ENCODE results near the gene BACH1.

BACH1 gene

DNA sequence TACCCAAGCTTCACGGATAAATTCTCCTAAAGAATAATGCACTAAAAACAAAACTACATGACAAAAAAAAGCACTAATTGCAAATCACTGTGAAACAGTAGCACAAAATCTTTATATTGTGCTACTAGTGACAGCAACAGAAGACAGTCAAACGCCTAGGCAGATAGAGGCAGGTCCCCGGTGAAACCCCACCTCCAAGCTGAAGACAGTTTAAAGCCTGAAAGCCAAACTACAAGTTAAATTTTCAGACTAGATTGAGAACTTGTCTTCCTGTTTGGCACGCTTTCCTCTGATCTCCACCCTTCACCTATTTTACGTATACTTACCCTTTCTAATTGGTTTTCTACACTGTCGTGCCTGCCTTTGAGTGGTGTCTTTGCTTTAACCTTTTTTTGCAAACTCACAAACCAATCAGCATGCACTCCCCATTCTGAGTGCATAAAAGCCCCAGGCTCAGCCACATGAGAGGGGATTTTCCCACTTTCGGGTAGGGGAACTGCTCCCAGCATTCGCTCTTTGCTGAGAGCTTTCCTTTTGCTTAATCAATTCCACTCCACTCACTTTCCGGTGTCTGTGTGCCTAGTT lies 3.6 kb upstream of the BACH1 start:
- no peak for DNase-seq

DNA sequence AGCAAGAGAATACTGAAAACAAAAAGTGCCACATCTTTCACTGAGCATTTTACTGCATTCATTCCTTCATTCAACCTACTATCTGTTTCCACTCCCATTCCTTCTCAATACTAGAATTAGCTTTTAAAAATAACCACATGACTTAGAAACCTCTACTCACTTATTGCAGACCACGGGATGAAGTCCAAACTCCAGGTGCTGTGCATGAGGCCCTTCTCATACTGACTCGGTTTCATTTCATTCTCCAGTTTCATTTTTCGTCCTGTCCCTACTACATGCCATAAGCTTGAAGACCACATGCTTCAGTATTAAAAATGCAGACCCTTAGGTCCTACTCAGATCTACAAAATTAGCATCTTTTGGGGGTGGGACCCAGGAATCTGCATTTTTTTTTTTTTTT lies 2.3 kb upstream of the BACH1 start:
- DNase-seq: no peak

DNA sequence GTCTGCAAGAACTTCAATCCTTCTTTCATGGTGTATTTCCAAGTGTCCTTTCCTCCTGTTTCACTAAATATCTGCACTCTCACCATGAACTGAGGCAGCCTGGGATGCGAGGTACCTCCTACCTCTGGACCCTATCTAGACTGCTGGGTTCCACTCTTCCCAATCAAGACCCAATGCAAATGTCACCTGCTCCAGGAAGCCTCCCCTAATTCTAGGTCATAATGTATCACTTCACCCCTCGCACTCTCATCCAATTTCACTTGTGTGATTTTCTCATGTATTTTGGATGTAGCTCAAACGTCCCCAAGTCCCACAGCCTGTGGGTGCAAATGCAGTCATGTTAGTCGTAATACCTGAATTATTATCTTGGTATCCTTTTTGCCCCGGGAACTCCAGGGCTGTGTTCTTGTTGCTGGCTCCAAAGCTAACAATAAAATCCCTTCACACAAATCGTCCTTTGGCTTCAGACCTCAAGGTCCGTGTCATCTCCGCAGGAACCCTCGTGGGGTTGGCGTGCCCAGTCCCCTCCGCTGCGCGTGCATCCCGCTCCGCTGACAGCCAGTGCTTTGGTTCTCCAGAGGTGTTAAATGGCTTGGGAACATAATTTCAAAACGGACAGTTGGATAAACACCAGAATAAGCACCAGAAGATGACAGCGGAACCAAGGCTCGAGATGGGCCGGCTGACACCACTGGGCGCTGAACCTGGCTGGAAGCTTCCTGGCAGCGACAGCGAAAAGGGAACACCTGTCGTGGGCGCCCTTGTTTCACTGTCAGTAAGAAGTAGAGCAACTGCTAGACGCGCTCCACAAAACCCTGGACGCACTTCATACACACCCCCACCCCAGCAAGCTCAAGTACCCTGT lies 1.0 kb upstream of the BACH1 start:
- no peak for DNase-seq

DNA sequence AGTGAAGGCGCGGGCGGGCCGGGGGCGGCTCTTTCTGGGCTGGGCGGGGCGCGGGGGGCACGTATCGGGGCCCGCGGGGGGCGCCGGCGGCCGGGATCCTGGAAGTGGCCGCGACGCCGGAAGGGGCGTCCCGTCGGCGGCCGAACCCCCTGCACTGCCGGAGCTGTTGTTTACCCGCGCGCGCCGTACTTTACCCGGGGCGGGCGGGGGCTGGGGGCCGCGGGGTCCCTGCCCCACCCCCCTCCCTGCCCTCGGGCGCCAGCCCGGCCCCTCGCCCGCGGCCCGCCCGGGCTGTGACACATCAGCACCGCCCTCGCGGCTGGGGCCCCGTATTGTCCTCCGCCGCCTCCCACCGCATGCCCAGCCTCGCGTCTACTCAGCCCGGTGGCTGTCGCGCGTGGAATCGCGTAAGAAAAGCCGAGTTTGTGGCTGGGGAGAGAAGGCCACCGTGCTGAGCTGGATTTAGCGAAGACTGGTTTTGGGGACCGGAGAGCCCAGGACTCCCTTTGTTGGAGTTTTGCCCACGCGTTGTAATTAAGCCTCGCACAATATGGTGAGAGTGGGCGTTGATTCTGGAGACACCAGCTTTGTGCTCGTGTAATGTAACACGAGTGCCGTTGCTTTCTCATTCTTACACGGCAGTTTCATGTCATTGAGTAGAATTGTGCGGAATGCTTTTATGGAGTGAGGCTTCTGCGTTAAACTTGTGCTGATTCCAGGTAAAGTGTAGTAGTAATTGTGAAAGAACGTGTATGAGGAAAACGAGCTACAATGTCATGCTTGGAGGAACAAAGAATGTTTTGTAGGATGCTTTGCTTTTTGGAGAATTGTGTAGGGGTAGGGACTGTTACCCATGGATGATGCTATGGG lies 559 bp downstream of the BACH1 start:
- peak; percentile 37 for DNase-seq

DNA sequence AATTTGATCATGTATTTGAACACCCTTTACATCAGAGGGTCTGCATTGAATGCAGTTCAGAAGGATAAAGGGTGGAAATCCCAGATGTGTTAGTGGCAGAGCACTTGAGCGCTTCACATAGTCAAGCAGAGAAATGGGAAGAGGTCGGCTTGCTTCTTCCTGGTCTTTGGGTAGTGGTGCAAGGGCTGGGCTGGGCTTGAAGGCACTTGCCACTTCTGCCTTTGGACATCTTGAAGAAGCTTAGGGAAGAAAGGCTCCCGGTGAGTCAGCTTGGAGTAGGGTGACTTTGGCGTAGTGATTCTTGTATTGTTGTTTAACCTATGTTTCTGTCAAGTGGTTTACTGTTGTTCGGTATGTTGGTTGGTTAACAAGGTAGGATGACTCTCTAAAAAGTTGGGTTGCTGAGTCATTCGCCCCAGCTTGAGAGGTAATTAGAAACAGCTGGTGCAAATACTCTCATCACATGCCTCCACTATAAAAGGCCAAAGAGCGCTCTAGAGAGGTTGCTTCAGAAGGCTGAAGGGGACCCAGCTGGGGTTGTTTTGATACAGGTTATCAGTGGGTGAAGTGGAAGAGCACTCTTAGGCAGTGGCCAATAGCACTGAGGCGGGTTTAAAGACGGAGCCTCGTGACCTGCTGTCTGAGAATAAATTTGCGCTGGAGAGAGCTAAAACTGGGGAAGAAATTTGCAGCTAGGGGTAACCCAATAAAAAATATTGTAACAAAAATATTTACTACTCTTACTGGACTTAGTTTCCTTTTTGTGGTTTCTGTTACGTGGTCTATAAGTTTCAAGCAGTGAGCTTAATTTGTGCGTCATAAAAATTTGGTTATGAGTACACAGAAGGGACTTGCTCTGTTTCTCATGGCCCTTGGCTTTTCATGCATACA lies 1.4 kb downstream of the BACH1 start:
- peak; percentile 24 for DNase-seq

DNA sequence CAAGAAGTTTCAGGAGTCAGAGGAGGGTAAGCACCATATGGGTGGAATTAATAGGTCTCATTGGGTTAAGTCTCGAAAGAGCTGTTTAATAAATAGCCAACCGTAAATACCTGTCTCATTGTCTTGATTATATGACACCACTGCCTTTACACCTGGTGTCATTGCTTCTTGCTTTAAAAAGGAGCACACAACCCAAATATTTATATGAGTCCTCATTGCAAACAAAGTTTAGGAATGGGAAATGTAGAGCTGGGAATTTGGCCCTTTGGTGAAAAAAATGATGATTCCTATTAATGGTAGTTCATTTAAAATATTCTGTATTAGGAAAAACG lies 2.1 kb downstream of the BACH1 start:
- DNase-seq: no peak

DNA sequence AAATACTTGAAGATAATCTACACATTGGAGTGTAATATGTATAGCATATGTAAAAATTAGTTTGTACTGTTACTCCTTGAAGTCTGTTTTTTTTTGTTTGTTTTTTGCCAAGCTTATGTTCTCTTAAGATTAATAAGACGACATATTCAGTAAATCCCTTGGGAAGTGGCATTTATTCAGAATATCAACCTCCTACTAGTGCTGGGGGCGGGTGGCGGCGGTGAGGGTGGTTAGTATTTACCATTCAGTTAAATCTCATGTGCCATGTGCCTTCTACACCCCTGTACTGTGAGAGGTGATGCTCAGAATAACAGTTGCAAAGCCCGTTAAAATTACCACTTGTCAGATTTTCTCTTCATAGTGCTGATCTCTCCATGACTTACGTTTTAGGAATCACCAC lies 3.0 kb downstream of the BACH1 start:
- DNase-seq: no peak

DNA sequence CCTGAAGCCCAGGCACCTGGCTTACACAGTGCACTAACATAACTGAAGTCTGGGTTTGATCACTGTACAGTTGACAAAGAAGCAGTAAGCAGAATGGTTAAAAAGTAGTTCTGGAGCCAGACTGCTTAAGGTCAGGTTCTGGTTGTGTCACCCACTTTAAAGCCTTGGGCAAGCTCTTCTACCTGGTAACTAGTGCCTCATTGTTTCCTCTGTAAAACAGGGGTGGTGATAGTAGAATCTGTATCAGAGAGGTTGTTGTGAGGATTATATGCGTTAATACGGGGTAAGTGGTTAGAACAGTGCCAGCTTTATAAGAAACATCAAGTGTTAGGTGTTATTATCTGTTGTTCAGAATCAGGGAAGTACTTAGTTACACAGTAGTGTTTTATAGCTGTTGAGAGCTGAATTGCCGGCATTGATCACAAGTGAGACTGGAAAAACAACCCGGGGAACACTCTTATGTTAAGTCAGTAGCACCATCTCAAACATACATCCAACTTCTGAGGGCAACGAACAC lies 3.7 kb downstream of the BACH1 start:
- DNase-seq: no peak

DNA sequence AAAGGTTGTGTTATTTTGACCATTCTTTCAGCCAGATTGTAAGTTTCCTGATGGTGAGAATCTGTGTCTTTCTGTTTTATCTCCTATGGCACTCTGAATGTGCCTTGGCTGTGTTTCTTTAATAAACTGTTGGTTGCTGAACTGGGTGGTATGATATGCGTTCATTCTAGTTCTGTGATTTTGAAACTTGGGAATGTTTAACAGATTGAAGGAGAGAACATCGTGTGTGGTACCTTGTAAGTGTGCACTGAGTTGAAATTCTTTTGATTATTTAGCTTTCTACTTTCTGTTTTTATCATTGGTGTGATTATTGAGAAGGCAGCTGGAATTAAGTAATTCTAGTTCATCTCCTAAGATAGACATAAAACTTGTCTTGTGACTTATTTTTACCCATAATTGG lies 4.6 kb downstream of the BACH1 start:
- DNase-seq: no peak

DNA sequence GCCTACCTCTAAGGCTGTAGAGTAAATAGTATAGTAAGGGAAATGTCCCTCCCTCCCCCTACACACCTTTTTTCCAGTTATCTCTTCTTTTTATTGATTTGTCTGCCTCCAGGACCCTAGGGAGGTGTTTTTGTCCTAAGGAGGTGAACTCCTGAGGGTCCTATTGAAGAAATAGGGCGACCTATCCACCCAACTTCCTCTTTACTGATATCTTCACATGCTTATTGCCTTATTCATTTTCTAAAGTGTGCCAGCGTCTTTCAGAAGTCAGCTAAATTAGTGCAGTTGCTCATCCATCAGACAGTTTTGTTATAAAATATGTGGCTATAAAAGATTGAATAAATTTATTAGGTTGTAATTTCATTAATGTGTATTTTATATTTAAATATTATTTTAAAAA lies 5.9 kb downstream of the BACH1 start:
- DNase-seq: no peak

DNA sequence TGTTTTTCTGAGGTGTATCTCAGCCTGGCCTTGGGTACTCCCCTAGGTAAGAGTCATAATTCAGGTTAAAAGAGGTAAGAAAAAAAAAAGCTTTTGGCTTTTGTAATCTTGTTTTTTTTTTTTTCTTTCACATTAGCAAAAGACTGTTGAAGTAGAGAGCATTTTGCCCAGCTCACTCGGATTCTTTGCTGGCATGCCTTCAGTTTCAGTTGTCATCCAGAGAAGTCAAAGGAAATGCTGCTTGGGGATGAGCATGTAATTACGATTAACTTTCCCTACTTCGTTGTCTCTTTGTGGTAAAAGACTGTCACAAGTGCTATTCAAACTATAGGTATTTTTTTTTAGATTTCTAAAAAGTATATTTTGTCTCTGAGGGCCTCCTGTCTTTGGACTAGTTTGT lies 6.3 kb downstream of the BACH1 start:
- DNase-seq: no peak

DNA sequence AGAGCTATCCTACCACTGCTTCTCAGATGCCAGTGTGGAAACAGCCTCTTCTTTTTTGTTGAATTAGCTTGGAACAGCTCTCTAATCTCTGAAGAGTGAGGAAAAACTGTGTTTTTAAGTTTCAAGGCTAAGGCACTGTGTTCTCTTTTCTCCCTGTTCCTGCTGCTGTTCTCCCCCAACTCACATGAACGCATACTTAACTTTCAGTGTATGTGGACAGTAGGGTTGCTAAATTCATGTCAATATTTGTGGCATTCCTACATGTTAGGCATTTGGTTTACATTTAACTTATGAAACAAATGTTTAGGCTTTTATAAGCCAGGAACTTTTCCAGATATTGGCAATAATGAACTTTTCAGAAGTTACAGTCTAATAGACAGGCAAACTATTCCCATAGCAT lies 6.8 kb downstream of the BACH1 start:
- no peak for DNase-seq

DNA sequence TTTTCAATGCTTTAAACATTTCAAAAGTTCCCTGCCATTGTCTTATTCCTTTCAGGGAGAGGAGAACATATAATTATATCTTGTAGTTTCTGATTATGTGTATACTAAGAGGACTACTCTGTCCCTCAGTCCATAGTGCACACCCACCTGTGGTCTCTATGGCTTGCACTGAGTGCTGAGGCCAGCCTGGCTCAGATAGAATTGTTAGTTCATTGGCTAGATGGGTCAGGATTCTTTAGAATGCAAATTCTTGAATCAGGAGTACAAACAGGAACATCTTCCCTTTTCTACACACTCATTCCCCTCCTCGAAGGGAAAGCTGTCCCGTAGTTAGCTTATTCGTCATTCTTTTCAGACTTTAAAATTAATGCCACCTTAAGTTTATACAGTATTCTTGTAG lies 8.2 kb downstream of the BACH1 start:
- DNase-seq: no peak

DNA sequence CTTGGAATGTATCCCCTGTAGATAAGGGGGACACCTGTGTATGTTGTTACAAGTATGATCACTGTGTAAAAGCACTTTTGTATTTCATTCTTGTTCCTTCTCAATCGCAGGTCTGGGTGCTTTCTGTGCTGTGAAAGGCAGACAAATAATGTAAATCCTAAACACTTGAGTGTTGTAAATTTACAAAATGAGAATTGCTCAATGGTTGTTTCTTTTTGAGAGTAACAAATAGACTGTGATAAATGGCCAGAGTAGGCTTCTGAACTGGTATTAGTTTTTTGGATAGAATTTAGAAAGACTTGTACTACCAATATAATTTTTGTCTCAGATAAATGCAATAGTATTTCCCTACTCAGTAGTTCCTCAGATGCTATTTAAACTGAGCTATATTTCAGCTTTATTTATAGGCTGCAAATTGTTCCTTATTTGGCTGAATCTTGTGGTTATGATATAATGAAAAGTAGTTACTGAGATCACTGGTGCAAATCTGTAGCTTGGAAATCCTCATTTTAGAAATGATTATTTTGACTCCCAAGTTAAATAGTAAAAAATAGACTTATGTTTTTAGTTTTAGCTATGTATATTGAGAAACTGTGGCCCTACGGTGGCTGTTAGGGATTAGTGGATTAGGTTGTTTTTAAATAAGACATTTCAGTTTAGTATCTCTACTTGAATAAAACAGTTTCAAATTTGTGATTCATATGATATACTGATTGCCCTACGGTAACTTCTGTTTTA lies 9.2 kb downstream of the BACH1 start:
- no peak for DNase-seq

DNA sequence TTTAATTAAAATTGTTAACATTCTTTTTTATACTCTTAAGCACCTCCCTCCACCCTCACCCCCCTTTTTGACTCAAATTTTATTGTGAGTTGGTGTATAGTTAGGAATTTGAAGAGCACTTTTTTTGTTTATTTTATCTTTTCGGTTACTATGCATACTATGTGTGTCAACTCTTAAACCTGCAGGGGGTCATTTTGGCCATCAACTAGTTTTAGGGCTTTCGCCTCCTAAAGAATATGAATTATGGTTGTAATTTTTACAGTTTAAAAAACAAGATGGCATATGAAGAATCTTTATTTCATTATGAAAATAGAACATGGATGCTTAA lies 9.7 kb downstream of the BACH1 start:
- no peak for DNase-seq

DNA sequence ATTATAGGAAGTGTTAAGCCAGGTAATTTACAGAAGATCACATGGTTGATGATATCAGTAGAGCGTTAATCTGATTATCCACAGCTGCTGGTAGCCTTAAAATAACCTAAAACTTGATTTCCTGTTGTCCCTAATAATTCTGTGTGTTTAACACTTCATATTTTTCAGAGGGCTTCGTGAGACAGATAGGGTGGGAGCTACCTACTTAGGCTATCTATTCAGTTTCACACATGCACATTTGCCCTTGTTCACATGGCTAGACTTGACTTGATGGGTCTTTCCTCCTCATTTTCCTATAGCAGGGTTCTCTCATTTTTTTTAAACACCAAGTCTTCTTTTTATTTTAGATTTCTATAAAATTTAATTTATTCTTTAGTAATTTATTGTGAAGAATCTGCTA lies 11.0 kb downstream of the BACH1 start:
- no peak for DNase-seq

DNA sequence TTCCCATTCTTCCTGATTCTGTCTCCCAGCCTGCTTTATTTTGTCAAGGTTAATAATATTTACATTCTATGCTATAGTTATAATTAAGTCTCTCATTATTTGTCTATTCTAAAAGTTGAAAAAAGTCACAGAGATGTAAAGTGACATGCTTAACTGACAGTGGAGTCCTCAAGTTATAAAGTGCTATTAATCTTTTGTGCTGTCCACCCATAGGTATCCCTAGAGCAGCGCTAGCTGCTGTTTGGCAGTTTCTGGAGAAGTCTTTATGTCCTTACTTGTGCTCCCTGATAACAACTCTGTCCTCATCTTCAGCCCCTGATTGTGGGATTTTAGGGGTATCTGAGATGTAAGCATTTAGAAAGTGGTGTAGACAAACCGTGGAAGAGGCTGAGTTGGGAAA lies 13.1 kb downstream of the BACH1 start:
- DNase-seq: no peak

DNA sequence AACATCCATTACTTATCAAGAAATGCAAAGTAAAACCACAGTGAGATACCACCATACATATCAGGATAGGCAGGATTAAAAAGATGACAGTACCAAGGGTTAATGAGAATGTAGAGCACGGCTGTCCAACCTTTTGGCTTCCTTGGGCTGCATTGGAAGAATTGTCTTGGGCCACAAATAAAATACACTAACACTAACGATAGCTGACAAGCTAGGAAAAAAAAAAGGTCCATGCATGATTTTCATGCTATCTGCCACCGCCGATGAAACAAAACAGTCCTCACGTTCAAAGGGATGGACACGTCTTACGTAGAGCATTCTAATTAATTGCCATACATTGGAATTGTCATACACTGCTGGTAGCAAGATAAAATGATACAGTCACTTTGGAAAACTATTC lies 14.3 kb downstream of the BACH1 start:
- DNase-seq: no peak

DNA sequence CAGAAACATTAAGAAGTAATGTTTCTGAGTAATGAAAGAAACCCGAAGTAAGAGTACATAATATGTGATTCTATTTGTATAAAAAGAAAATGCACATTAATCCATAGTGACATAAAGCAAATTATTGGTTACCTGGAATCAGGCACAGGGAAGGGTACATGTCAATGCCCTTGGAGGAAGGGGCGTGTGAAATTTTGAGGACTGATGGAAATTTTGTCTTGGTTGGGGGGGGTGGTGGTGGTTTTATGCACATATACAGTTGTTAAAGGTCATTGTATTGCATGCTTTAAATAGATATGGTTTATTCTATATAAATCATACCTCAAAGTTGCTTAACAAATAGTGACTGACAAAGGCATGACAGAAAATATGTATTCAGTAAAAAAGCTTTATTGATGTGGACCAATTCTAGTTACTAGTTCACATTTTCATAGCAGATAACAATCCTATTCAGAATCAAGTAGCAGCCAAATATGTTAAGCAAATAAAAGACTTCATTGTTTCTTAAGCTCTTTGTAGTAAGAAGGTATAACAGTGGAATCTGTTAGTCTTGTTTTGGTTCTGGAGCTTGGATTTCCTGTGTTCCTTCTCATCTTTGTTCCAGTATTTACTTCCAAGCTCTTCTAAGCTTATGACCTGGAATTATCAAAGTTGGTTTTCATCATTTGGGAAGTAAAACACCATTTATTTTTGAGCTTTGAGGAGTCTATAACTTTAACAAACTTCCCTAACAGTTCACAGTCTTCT lies 15.1 kb downstream of the BACH1 start:
- no peak for DNase-seq

DNA sequence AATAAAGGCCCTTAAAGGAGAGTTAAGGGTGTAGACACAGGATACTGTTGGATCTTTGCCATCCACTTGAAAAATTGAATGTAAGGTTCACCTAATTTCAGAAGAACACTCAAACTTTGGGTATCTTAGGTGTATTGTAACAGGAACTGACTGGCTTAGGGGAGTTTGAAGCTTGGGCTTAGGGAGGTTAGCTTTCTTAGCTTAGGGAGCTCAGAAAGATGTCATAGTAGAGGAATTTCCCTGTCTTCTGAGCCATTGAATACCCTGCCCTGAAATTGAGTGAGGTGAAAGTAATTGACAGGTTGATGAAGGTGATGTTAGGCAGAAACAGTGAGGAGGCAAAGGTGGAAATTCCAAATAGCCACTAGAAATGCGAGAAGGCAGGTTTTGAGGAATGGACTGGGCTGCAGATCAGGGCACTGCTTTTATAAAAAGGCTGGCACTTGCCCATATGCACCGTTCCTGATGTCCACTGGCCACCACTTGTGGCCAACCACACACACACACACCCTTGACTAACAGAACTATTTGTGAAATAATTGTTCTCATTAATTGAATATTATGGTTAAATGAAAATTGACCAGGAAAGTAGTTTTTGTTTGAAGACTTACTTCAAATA lies 16.5 kb downstream of the BACH1 start:
- DNase-seq: no peak

All from NCI-H1092 (cell line).